DOHH2 (cell line): ENCODE measurements around the gene ZNF207.

ENCODE experiments used
- EZH2phosphoT487 ChIP-seq: fragments of 200-600 bp; sonication (generic); IDR thresholded peaks from 2 replicates; pipeline ENCODE4 v1.6.1; 2017; ENCODE audit warnings: borderline replicate concordance, mild to moderate bottlenecking, antibody characterized with exemption, low read length, moderate library complexity, mixed read lengths
- TF ChIP-seq, protein P1 (sequence below): fragments of 200-600 bp; sonication (generic); IDR thresholded peaks from one replicate; pipeline ENCODE4 v1.5.1; 2014; ENCODE audit warnings: antibody characterized with exemption, mild to moderate bottlenecking, low read depth, low read length; ENCODE audit not compliant: poor library complexity, severe bottlenecking

DNA sequence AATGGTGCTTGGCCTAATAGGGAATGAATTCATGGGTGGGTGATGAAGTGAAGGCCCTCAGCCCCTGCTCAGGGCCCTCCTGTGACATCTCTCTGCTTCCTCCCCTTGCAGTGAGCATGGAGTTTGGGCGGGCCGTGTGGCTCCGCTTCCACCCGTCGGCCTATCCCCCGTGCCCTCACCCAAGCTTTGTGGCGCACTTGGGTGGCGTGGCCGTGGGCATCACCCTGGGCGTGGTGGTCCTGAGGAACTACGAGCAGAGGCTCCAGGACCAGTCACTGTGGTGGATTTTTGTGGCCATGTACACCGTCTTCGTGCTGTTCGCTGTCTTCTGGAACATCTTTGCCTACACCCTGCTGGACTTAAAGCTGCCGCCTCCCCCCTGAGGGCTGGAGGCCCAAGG is 29.1 kb upstream of the ZNF207 start:
- TF ChIP-seq, protein P1, sequence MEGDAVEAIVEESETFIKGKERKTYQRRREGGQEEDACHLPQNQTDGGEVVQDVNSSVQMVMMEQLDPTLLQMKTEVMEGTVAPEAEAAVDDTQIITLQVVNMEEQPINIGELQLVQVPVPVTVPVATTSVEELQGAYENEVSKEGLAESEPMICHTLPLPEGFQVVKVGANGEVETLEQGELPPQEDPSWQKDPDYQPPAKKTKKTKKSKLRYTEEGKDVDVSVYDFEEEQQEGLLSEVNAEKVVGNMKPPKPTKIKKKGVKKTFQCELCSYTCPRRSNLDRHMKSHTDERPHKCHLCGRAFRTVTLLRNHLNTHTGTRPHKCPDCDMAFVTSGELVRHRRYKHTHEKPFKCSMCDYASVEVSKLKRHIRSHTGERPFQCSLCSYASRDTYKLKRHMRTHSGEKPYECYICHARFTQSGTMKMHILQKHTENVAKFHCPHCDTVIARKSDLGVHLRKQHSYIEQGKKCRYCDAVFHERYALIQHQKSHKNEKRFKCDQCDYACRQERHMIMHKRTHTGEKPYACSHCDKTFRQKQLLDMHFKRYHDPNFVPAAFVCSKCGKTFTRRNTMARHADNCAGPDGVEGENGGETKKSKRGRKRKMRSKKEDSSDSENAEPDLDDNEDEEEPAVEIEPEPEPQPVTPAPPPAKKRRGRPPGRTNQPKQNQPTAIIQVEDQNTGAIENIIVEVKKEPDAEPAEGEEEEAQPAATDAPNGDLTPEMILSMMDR, result no peak
- TF ChIP-seq EZH2phosphoT487, result no peak
